Uterus (tissue), 2 donors: Measurements from ENCODE around the gene ZFAND3.

Experiments
- POLR2A ChIP-seq, 2 donors: fragments of 450-650 bp; IDR thresholded peaks; one replicate each; pipeline ENCODE4 v1.6.1; 2016; ENCODE audit warnings: antibody characterized with exemption in 2 of 2, mild to moderate bottlenecking in 1 of 2, moderate library complexity in 1 of 2
- TF ChIP-seq, protein P1 (sequence below), 4 experiments: fragments of 200-600 bp in 2 of 4; fragments of 450-650 bp in 2 of 4; sonication (generic) in 2 of 4; IDR thresholded peaks; one replicate each; pipeline ENCODE4 v1.5.1; 2016 to 2019; ENCODE audit warnings: antibody characterized with exemption in 4 of 4, mild to moderate bottlenecking in 2 of 4, moderate library complexity in 1 of 4

GRCh38 chr6:37856285-37856684 is 36.8 kb downstream of the ZFAND3 start:
- TF ChIP-seq, protein P1, sequence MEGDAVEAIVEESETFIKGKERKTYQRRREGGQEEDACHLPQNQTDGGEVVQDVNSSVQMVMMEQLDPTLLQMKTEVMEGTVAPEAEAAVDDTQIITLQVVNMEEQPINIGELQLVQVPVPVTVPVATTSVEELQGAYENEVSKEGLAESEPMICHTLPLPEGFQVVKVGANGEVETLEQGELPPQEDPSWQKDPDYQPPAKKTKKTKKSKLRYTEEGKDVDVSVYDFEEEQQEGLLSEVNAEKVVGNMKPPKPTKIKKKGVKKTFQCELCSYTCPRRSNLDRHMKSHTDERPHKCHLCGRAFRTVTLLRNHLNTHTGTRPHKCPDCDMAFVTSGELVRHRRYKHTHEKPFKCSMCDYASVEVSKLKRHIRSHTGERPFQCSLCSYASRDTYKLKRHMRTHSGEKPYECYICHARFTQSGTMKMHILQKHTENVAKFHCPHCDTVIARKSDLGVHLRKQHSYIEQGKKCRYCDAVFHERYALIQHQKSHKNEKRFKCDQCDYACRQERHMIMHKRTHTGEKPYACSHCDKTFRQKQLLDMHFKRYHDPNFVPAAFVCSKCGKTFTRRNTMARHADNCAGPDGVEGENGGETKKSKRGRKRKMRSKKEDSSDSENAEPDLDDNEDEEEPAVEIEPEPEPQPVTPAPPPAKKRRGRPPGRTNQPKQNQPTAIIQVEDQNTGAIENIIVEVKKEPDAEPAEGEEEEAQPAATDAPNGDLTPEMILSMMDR (IDR thresholded peaks at IDR 0.05): no peak
- TF ChIP-seq POLR2A (IDR thresholded peaks at IDR 0.05): no peak
